Tibial nerve (tissue), 4 donors: ENCODE measurements around the gene CNTNAP5. TPM values are rescaled to one million over a fixed set of nuclear protein-coding genes. Genes with fewer than 3 reads are reported as not detected.

Experiments
- DNase-seq, 2 donors: peaks; one replicate each; pipeline ENCODE4 v3.0.0-alpha.2; 2019; ENCODE audit warnings: low spot score in 2 of 2
- H3K27ac ChIP-seq, 4 donors: fragments of 200-600 bp; sonication (generic) in 3 of 4; one replicate each; pipeline ENCODE4 v1.5.1; 2017 to 2019; ENCODE audit warnings: mild to moderate bottlenecking in 1 of 4
- H3K27me3 ChIP-seq, 2 donors: fragments of 200-600 bp; sonication (generic) in 1 of 2; one replicate each; pipeline versions ENCODE4 v1.5.1 to v1.6.0; 2017 to 2019
- H3K36me3 ChIP-seq, 3 donors: fragments of 200-600 bp; sonication (generic); one replicate each; pipeline ENCODE4 v1.5.1; 2018 to 2019
- H3K4me1 ChIP-seq, 4 donors: fragments of 200-600 bp; sonication (generic) in 3 of 4; one replicate each; pipeline ENCODE4 v1.5.1; 2017 to 2019
- H3K4me3 ChIP-seq, 4 donors: fragments of 200-600 bp; sonication (generic) in 3 of 4; one replicate each; pipeline ENCODE4 v1.5.1; 2017 to 2019; ENCODE audit warnings: mild to moderate bottlenecking in 1 of 4, moderate library complexity in 1 of 4
- H3K9me3 ChIP-seq, 4 donors: fragments of 200-600 bp; sonication (generic) in 3 of 4; one replicate each; pipeline ENCODE4 v1.5.1; 2017 to 2019
- CTCF ChIP-seq, 5 experiments: fragments of 200-600 bp in 3 of 5; fragments of 450-650 bp in 2 of 5; sonication (generic) in 3 of 5; IDR thresholded peaks; one replicate each; pipeline ENCODE4 v1.5.1; 2016 to 2019; ENCODE audit warnings: antibody characterized with exemption in 5 of 5, mild to moderate bottlenecking in 3 of 5, moderate library complexity in 2 of 5
- EP300 ChIP-seq, 2 donors: sonication (generic); formaldehyde crosslinking; IDR thresholded peaks; one replicate each; pipeline ENCODE4 v1.6.1; 2017; ENCODE audit warnings: antibody characterized with exemption in 2 of 2, mild to moderate bottlenecking in 1 of 2
- POLR2A ChIP-seq, 2 donors: fragments of 450-650 bp; IDR thresholded peaks; one replicate each; pipeline ENCODE4 v1.6.1; 2017; ENCODE audit warnings: antibody characterized with exemption in 2 of 2, mild to moderate bottlenecking in 2 of 2, moderate library complexity in 2 of 2
- WGBS, 2 donors: methylation state at CpG; one replicate each; pipeline ENCODE4 v1.1.5; 2018; 5-methylcytosine and 5-hydroxymethylcytosine counted together
- total RNA-seq, 4 donors: library from RNA; depleted of rRNA; stranded (reverse); fragments of >200 nt; gene quantifications; one replicate each; pipeline ENCODE4 v1.1.0, GENCODE V29; 2016

Gene CNTNAP5
- total RNA-seq, 4 donors from 2014 or later, result under 0.01 to 0.22 TPM; not detected in 2

- no peaks in the 10 kb centered on the region for H3K27me3 ChIP-seq
- H3K36me3 ChIP-seq, result no peaks in the 10 kb centered on the region
- 67 to 71% methylated on average over 3 of the region's 3 CpGs for WGBS, 2 donors
- no peak overlapping the region for H3K27ac ChIP-seq
- H3K4me3 ChIP-seq, result no peak overlapping the region
- no peaks in the 10 kb centered on the region for H3K9me3 ChIP-seq
- no peak for DNase-seq
- no peak for TF ChIP-seq POLR2A (IDR thresholded peaks at IDR 0.05)
- no peaks in the 10 kb centered on the region for H3K4me1 ChIP-seq
These were observed 790.9 kb downstream of the CNTNAP5 start for GRCh38 chr2:124816007-124816406.

- DNase-seq, result no peak
- 50 to 57% methylated on average over 3 of the region's 3 CpGs for WGBS, 2 donors
- Histone ChIP-seq H3K4me1 (no peaks in the 10 kb centered on the region), H3K9me3 (no peaks in the 10 kb centered on the region), H3K36me3 (no peaks in the 10 kb centered on the region), H3K27ac (no peak overlapping the region), H3K27me3 (no peaks in the 10 kb centered on the region), H3K4me3 (no peak overlapping the region)
- no peak for TF ChIP-seq EP300 (IDR thresholded peaks at IDR 0.05)
- no peak for TF ChIP-seq CTCF (IDR thresholded peaks at IDR 0.05)
- TF ChIP-seq POLR2A (IDR thresholded peaks at IDR 0.05), result no peak
These were observed 797.4 kb downstream of the CNTNAP5 start for GRCh38 chr2:124822516-124822915.

- H3K4me3 ChIP-seq, result no peak overlapping the region
- 66 to 70% methylated on average over 2 of the region's 2 CpGs for WGBS, 2 donors
- DNase-seq, result no peak
- no peak overlapping the region for H3K27ac ChIP-seq
- H3K4me1 ChIP-seq, result no peaks in the 10 kb centered on the region
- no peaks in the 10 kb centered on the region for H3K36me3 ChIP-seq
- no peaks in the 10 kb centered on the region for H3K27me3 ChIP-seq
- no peaks in the 10 kb centered on the region for H3K9me3 ChIP-seq
- TF ChIP-seq CTCF (IDR thresholded peaks at IDR 0.05) (no peak), EP300 (IDR thresholded peaks at IDR 0.05) (no peak), POLR2A (IDR thresholded peaks at IDR 0.05) (no peak)
These were observed 799.4 kb downstream of the CNTNAP5 start for GRCh38 chr2:124824441-124824840.

GRCh38 chr2:124832521-124832920 is 807.4 kb downstream of the CNTNAP5 start:
- Histone ChIP-seq H3K4me1 (no peaks in the 10 kb centered on the region), H3K27ac (no peak overlapping the region), H3K36me3 (no peaks in the 10 kb centered on the region), H3K4me3 (no peak overlapping the region), H3K9me3 (no peaks in the 10 kb centered on the region), H3K27me3 (no peaks in the 10 kb centered on the region)
- TF ChIP-seq POLR2A (IDR thresholded peaks at IDR 0.05), result no peak
- TF ChIP-seq CTCF (IDR thresholded peaks at IDR 0.05), result no peak
- no peak for TF ChIP-seq EP300 (IDR thresholded peaks at IDR 0.05)
- 67 to 80% methylated on average over 2 of the region's 2 CpGs for WGBS, 2 donors
- no peak for DNase-seq

- 48 to 65% methylated on average over 1 of the region's 1 CpG for WGBS, 2 donors
- Histone ChIP-seq H3K9me3 (no peaks in the 10 kb centered on the region), H3K36me3 (no peaks in the 10 kb centered on the region), H3K27me3 (no peaks in the 10 kb centered on the region), H3K4me3 (no peak overlapping the region), H3K27ac (no peak overlapping the region), H3K4me1 (no peaks in the 10 kb centered on the region)
- DNase-seq, result no peak
- TF ChIP-seq POLR2A (IDR thresholded peaks at IDR 0.05) (no peak), EP300 (IDR thresholded peaks at IDR 0.05) (no peak), CTCF (IDR thresholded peaks at IDR 0.05) (no peak)
These were observed 809.2 kb downstream of the CNTNAP5 start for GRCh38 chr2:124834331-124834730.

- Histone ChIP-seq H3K4me1 (no peaks in the 10 kb centered on the region), H3K27me3 (no peaks in the 10 kb centered on the region), H3K36me3 (no peaks in the 10 kb centered on the region), H3K4me3 (no peak overlapping the region), H3K27ac (no peak overlapping the region), H3K9me3 (no peaks in the 10 kb centered on the region)
- no peak for DNase-seq
- 44 to 62% methylated on average over 4 of the region's 4 CpGs for WGBS, 2 donors
- TF ChIP-seq CTCF (IDR thresholded peaks at IDR 0.05) (no peak), EP300 (IDR thresholded peaks at IDR 0.05) (no peak), POLR2A (IDR thresholded peaks at IDR 0.05) (no peak)
These were observed 810.2 kb downstream of the CNTNAP5 start for GRCh38 chr2:124835331-124835730.
